RWPE1 (cell line): ENCODE measurements around the gene CAMK2D.

Experiments
- CTCF ChIA-PET: fragments of 350-600 bp; sonication (Branson Sonifier 250); formaldehyde crosslinking; extraction: SDS; loops from one replicate; lab custom pipeline; 2021; lab: Yijun Ruan, JAX
- POLR2A ChIA-PET: fragments of 400-600 bp; formaldehyde crosslinking; extraction: SDS; loops from one replicate; lab custom pipeline; 2020; ENCODE audit warnings: antibody characterized with exemption; ENCODE audit not compliant: low non-redundant PET; lab: Yijun Ruan, JAX
- DNase-seq: peaks from one replicate; pipeline ENCODE4 v3.0.0; 2012; ENCODE audit warnings: low spot score
- H3K27ac ChIP-seq: fragments of 450-650 bp; 2 replicates; pipeline ENCODE4 v1.5.1; 2017
- TF ChIP-seq, protein P1 (sequence below): fragments of 450-650 bp; conservative IDR thresholded peaks from 2 replicates; pipeline ENCODE4 v1.5.1; 2017; ENCODE audit warnings: low read depth, mild to moderate bottlenecking

CAMK2D gene

DNA sequence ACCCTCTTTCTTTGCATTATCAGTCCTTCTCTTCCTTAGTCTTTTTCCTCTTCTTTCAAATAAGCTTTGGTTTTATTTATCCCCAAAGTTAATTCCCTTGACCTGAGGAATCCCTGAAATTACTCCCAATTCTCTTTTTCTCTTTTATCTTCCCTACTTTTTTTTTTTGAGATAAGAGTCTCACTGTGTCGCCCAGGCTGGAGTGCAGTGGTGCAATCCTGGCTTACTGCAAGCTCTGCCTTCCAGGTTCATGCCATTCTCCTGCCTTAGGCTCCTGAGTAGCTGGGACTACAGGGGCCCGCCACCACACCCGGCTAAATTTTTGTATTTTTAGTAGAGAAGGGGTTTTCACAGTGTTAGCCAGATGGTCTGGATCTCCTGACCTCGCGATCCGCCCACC lies 17.8 kb downstream of the CAMK2D start:
- TF ChIP-seq, protein P1, sequence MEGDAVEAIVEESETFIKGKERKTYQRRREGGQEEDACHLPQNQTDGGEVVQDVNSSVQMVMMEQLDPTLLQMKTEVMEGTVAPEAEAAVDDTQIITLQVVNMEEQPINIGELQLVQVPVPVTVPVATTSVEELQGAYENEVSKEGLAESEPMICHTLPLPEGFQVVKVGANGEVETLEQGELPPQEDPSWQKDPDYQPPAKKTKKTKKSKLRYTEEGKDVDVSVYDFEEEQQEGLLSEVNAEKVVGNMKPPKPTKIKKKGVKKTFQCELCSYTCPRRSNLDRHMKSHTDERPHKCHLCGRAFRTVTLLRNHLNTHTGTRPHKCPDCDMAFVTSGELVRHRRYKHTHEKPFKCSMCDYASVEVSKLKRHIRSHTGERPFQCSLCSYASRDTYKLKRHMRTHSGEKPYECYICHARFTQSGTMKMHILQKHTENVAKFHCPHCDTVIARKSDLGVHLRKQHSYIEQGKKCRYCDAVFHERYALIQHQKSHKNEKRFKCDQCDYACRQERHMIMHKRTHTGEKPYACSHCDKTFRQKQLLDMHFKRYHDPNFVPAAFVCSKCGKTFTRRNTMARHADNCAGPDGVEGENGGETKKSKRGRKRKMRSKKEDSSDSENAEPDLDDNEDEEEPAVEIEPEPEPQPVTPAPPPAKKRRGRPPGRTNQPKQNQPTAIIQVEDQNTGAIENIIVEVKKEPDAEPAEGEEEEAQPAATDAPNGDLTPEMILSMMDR: no peak
- no peak overlapping the region for H3K27ac ChIP-seq
- POLR2A ChIA-PET: no interaction called here
- CTCF ChIA-PET: interaction anchor here (0.8 kb wide), 1 partner anchor 338 kb away, joined by 3 read pairs; no protein-coding TSS in a partner anchor
- no peak for DNase-seq

DNA sequence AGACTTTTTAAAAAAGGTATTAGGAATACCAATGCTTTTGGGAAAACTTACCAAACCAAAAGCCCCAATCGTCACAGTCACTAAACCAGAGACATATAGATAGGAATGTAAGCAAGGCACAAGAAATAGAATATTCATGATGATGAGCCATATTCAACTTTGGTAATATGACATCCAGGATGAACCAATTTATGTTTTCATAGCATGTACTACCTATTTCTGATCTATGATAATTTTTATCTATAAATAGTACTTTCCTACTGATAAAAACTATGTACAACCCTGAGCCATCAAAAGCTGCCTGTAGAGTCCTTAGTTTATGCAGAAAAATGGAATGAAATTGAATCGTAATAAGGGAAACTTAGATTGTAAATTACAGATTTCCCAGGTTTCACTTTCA lies 18.9 kb downstream of the CAMK2D start:
- no peak overlapping the region for H3K27ac ChIP-seq
- ChIA-PET CTCF (no interaction called here), POLR2A (no interaction called here)
- DNase-seq: no peak
- TF ChIP-seq, protein P1: no peak

DNA sequence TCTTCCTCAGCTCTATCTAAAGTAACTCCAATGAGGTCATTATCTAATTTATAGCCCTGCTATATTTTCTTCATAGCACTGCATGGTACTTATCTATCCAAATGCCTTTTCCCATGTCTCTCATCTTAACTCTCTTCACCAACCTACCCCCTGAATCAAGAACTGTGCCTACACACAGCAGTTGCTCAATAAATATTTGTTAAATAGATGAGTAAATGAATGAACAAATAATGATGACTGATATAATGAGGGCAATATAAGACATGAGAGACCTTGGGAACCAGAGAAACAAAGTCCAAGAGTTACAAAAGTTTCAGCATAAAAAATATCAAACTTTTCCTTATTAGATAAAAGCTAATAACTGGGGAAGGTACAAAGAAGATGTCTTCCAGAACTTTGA lies 19.6 kb downstream of the CAMK2D start:
- ChIA-PET CTCF (interaction anchor here (0.6 kb wide), 1 partner anchor 1407 kb away, joined by 3 read pairs; no protein-coding TSS in a partner anchor), POLR2A (no interaction called here)
- DNase-seq: no peak
- TF ChIP-seq, protein P1: no peak
- no peak overlapping the region for H3K27ac ChIP-seq

DNA sequence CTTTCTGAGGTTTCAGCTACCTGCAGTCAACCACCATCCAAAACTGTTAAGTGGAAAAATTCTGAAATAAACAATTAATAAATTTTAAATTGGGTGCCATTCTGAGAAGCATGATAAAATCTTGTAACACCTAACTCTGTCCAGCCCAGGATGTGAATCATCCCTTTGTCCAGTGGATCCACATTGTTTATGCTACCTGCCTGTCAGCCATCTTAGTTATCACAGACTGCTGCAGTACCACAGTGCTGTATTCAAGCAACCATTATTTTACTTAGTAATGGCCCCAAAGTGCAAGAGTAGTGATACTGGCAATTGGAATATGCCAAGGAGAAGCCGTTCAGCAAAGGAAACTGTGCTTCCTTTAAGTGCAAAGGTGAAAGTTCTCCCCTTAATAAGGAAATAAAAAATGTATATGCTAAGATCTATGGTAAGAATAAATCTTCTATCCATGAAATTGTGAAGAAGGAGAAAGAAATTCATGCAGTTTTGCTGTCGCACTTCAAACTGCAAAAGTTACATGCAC lies 20.6 kb downstream of the CAMK2D start:
- DNase-seq: no peak
- no peak overlapping the region for H3K27ac ChIP-seq
- TF ChIP-seq, protein P1: no peak
- ChIA-PET POLR2A (no interaction called here), CTCF (interaction anchor here (0.6 kb wide), 1 partner anchor 449 kb away, joined by 3 read pairs; no protein-coding TSS in a partner anchor)

DNA sequence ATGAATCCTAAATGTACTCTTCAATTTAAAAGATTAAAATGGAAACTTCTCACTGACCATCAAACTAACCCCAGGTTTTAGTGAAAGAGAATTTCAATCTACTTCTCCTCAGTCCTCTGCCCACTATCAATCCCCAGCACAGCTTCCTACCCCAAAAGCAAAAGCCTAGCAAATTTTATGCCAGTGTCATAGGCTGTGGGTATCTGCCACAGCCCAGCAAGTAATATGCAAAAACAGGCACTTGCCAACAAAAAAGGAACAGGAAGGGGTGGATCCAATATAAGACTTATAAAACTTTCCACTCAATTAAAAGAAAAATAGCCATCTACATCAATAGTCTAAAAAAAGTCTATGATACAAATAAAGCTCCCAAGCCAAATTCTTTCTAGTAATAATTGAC lies 22.3 kb downstream of the CAMK2D start:
- DNase-seq: no peak
- TF ChIP-seq, protein P1: no peak
- CTCF ChIA-PET: no interaction called here
- POLR2A ChIA-PET: no interaction called here
- no peak overlapping the region for H3K27ac ChIP-seq

DNA sequence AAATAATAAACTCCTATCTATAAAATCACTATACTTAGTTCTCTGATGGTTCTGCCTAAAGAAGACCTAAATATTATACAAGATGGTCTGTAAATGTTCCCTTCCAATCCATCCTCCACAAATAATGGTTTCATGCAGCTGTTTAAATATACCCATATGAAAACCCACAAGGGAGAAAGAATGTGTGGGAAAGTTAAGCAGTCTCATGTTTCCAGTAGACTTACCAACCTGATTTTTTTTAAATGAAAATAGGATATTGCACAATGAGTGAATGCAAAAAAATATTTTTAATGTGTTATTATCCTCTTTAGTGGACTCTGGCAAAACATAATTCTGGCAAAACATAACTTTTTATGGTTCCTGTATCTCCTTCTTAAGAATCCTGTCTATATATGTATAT lies 23.3 kb downstream of the CAMK2D start:
- DNase-seq: no peak
- TF ChIP-seq, protein P1: no peak
- H3K27ac ChIP-seq: no peak overlapping the region
- ChIA-PET CTCF (interaction anchor here (0.5 kb wide), 1 partner anchor 336 kb away, joined by 3 read pairs; no protein-coding TSS in a partner anchor), POLR2A (no interaction called here)
